Stimulated activated CD4-positive, alpha-beta T cell treated with anti-CD3 and anti-CD28 coated beads, Interleukin-15, amount 100 ng/mL, for 24 hours (primary cell): ENCODE results near the gene NCAPD2.

Experiments
- DNase-seq: peaks from one replicate; pipeline ENCODE4 v3.0.0-alpha.2; 2020

Gene NCAPD2

GRCh38 chr12:6535960-6536847, 42.3 kb downstream of the NCAPD2 start:
- peak; percentile 49 for DNase-seq

- peak; percentile 43 for DNase-seq
Observed at GRCh38 chr12:6536894-6537579, 43.1 kb downstream of the NCAPD2 start.

- DNase-seq = peak; percentile 86
Observed at GRCh38 chr12:6537580-6538419, 43.9 kb downstream of the NCAPD2 start.

GRCh38 chr12:6538420-6539313, 44.8 kb downstream of the NCAPD2 start:
- DNase-seq = peak; percentile 65

- DNase-seq = peak; percentile 64
Observed at GRCh38 chr12:6539314-6539682, 45.4 kb downstream of the NCAPD2 start.

- DNase-seq = peak; percentile 56
Observed at GRCh38 chr12:6539707-6540134, 45.8 kb downstream of the NCAPD2 start.

- peak; percentile 76 for DNase-seq
Observed at GRCh38 chr12:6540181-6540877, 46.4 kb downstream of the NCAPD2 start.

- DNase-seq = no peak
Observed at GRCh38 chr12:6541371-6542165, 47.7 kb downstream of the NCAPD2 start.

GRCh38 chr12:6542209-6543009, 48.5 kb downstream of the NCAPD2 start:
- DNase-seq = no peak

- no peak for DNase-seq
Observed at GRCh38 chr12:6546016-6546415, 52.1 kb downstream of the NCAPD2 start.

GRCh38 chr12:6547566-6547965, 53.7 kb downstream of the NCAPD2 start:
- DNase-seq = no peak

GRCh38 chr12:6547987-6548386, 54.1 kb downstream of the NCAPD2 start:
- DNase-seq = no peak

- no peak for DNase-seq
Observed at GRCh38 chr12:6548556-6548955, 54.7 kb downstream of the NCAPD2 start.

GRCh38 chr12:6548966-6549683, 55.2 kb downstream of the NCAPD2 start:
- no peak for DNase-seq

GRCh38 chr12:6549684-6550151, 55.8 kb downstream of the NCAPD2 start:
- DNase-seq = no peak

GRCh38 chr12:6550294-6551062, 56.6 kb downstream of the NCAPD2 start:
- DNase-seq = no peak

GRCh38 chr12:6551063-6551461, 57.2 kb downstream of the NCAPD2 start:
- no peak for DNase-seq

GRCh38 chr12:6551496-6552139, 57.7 kb downstream of the NCAPD2 start:
- no peak for DNase-seq
